NCI-H524 treated with DMSO at 0.1 percent for 48 hours (cell line): ENCODE measurements around the gene C19orf81.

Experiments used
- DNase-seq: peaks from one replicate; lab custom pipeline; 2025; lab: John Stamatoyannopoulos, UW

The C19orf81 gene

GRCh38 chr19:50658441-50659317 is 9.4 kb downstream of the C19orf81 start:
- DNase-seq: peak; percentile 63

- no peak for DNase-seq
Measured at GRCh38 chr19:50659318-50660087, 10.3 kb downstream of the C19orf81 start.

- no peak for DNase-seq
Measured at GRCh38 chr19:50660088-50660366, 10.8 kb downstream of the C19orf81 start.

GRCh38 chr19:50661023-50661422 is 11.8 kb downstream of the C19orf81 start:
- no peak for DNase-seq

GRCh38 chr19:50661766-50662650 is 12.8 kb downstream of the C19orf81 start:
- no peak for DNase-seq

- no peak for DNase-seq
Measured at GRCh38 chr19:50662651-50663481, 13.6 kb downstream of the C19orf81 start.

GRCh38 chr19:50663482-50663790 is 14.2 kb downstream of the C19orf81 start:
- DNase-seq: no peak

- no peak for DNase-seq
Measured at GRCh38 chr19:50664204-50664603, 15.0 kb downstream of the C19orf81 start.

- DNase-seq: no peak
Measured at GRCh38 chr19:50666346-50667176, 17.3 kb downstream of the C19orf81 start.

GRCh38 chr19:50667177-50667758 is 18.0 kb downstream of the C19orf81 start:
- no peak for DNase-seq

GRCh38 chr19:50667759-50668231 is 18.6 kb downstream of the C19orf81 start:
- DNase-seq: no peak

GRCh38 chr19:50668416-50668815 is 19.2 kb downstream of the C19orf81 start:
- no peak for DNase-seq

- no peak for DNase-seq
Measured at GRCh38 chr19:50668879-50669278, 19.6 kb downstream of the C19orf81 start.

- no peak for DNase-seq
Measured at GRCh38 chr19:50669302-50670101, 20.3 kb downstream of the C19orf81 start.

- DNase-seq: no peak
Measured at GRCh38 chr19:50670102-50670380, 20.8 kb downstream of the C19orf81 start.

- no peak for DNase-seq
Measured at GRCh38 chr19:50673118-50673517, 23.9 kb downstream of the C19orf81 start.

GRCh38 chr19:50676625-50677197 is 27.5 kb downstream of the C19orf81 start:
- no peak for DNase-seq

- no peak for DNase-seq
Measured at GRCh38 chr19:50677636-50678035, 28.4 kb downstream of the C19orf81 start.

- no peak for DNase-seq
Measured at GRCh38 chr19:50678323-50678722, 29.1 kb downstream of the C19orf81 start.
